IPS-NIHi7 (cell line): Measurements from ENCODE around the gene FOXN3.

Experiments
- DNase-seq: peaks from one replicate; pipeline ENCODE4 v3.0.0; 2012; ENCODE audit warnings: mixed read lengths; ENCODE audit errors: extremely low spot score

FOXN3 gene

GRCh38 chr14:89430391-89431236 is 13.6 kb upstream of the FOXN3 start:
- no peak for DNase-seq

DNA sequence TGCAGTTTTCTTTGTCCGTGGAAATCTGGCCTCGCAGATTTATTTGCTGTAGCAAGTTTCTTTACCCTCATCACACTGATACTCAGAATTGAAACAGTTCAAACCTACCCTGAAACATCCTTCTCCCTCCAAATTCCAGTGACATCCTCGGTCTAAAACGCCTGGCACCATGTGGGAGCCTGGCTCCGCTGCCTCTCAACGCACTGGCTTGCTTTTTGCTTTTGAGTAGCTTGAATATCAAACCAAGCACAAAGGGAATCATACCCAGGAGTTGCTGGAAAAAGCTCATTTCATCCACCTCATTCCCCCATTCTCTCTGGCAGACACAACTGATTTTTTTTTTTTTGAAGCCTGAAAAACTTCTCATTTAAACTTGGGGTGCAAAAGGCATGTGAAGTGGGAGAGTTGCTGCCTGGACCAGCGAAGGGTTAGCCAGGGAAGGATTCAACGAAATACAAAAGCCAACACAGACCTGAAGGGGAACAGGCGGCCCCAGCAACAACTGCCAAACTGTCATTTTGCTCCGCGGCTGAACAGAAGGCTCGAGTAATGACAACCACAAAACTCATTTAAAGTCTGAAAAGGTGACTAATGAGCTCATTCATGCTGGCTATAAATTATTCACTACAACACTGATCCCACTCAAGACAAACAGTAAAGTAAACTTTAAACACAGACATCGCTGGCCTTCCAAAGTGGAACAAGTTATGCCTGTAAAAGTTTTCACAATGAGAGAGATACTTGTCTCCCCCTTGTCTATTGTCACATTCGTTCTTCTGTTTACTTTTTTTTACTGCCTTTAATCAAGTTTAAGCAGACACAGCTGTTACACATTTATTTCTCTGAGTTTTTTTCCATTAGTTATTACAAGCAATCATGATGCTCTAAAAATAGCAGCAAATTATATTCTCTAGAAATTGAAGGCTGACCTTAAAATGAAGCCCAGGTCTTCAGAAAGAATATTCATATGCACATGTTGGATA is 12.5 kb upstream of the FOXN3 start:
- no peak for DNase-seq

- no peak for DNase-seq
Observed at GRCh38 chr14:89428546-89429198, 11.6 kb upstream of the FOXN3 start.

- no peak for DNase-seq
Observed at GRCh38 chr14:89428173-89428523, 11.1 kb upstream of the FOXN3 start.

GRCh38 chr14:89427426-89428172 is 10.6 kb upstream of the FOXN3 start:
- DNase-seq = no peak

GRCh38 chr14:89425931-89426330 is 8.9 kb upstream of the FOXN3 start:
- DNase-seq = no peak

DNA sequence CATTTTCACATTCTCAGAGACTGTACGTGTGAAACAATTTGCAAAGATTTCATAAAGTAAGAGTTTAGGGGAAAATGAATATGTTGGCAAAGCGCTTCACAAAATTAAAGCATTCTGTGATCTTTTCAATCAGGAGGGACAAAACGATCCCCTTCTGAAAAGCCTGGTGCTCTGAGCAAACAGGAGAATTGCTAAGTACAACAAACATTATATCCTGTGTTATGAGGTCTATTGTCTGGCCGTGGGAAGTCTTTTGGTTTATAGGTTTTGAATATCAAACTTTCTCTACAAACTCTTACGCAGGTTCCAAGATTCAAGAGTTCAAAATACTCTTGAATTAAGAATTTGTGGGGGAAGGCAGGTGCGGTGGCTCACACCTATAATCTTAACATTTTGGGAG is 7.2 kb upstream of the FOXN3 start:
- no peak for DNase-seq

- no peak for DNase-seq
Observed at GRCh38 chr14:89422952-89423345, 5.9 kb upstream of the FOXN3 start.

DNA sequence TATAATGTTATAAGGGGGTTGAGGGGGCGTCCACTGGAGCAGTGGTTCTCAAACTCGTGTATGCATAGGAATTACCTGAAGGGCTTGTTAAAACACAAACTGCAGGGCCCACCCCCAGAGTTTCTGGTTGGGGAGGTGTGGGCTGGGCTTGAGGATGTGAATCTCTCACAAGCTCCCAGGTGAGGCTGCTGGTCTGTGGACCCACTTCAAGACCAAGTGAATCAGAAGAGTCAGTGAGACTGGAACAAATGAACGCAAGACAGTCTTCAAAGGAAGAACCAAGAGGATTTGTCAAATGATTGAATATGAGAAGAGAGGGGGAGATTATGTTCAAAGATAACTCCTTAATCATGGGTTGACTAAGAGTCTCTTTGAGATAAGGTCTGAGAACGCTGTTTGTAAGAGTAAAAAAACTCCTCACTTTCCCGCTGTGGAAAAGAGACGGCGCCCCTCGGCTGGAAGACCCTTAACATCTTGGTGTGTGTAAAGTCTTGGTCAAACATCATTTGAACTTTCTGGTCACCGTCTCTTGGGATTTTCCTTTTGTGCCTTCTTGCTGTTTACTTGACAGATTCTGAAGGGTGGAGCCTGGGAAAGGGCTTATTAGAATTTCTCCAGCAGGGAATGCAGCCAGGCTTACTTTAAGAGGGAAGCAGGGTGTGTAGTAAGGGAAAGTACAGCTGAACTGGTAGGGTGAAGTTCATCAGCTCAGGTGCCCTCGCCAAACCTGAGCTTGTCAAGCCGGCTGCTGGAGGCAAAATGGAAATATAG is 5.3 kb upstream of the FOXN3 start:
- no peak for DNase-seq

- no peak for DNase-seq
Observed at GRCh38 chr14:89420502-89420901, 3.5 kb upstream of the FOXN3 start.

DNA sequence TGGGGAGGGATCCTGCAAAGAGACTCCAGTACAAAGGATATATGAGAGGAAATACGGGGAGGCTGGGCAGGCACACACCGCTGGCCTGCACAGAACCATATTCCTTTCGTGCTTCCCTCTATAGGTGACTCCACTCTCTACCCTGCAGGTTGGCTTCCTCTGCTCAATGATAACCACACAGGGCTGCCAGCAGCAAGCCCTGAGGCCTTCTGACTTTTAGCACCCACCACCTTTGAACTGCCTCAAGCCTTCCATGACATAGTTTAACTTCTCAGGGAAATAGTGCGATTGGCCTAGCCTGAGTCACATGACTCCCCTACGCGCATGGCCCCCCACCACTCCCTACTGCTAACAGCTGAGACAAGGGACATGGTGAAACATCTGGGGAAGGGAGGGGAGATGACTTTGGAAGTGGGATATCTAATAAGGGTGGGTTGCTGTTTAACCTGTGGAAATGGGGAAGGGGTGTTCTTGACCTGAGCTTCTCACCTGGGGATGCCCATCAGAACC is 3.0 kb upstream of the FOXN3 start:
- no peak for DNase-seq

DNA sequence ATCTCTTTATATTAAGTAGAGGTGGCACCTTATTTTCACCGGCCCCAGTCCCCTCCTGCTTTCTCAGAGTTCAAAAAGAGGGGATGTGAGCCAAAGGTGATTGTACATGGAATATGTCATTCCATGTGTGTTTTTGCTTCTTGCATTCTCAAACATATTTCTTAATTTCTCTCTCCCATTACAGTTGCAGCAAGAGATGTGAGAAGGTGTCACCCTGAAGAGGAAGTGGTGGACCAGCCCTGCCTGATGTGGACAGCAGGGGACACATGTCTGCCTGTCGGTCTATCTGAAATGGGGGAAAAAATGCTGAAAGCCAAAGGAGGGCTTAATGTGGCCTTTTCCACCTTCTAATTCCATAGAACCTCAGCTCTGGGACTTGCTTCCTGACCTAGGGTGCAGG is 1.9 kb upstream of the FOXN3 start:
- no peak for DNase-seq

DNA sequence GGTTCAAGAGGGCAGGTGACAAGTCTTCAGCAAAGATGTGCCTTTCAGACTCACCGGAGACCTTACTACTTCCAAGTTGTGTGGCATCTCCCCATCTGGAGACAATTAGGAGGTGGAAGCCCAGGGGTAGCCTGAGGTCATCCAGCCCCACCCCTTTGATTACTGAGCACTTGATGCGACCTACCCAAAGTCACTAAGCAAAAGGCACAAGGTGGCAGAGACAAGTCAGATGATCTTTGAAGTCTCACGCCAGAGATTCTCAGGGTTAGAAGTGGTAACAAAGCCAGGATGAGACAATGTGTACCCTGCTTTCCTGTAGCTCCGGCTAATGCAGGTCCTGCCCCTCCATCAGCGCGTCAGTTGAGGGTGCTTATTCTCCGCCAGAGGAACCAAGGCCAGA is 1.4 kb upstream of the FOXN3 start:
- no peak for DNase-seq

GRCh38 chr14:89417465-89418225 is 612 bp upstream of the FOXN3 start:
- no peak for DNase-seq

DNA sequence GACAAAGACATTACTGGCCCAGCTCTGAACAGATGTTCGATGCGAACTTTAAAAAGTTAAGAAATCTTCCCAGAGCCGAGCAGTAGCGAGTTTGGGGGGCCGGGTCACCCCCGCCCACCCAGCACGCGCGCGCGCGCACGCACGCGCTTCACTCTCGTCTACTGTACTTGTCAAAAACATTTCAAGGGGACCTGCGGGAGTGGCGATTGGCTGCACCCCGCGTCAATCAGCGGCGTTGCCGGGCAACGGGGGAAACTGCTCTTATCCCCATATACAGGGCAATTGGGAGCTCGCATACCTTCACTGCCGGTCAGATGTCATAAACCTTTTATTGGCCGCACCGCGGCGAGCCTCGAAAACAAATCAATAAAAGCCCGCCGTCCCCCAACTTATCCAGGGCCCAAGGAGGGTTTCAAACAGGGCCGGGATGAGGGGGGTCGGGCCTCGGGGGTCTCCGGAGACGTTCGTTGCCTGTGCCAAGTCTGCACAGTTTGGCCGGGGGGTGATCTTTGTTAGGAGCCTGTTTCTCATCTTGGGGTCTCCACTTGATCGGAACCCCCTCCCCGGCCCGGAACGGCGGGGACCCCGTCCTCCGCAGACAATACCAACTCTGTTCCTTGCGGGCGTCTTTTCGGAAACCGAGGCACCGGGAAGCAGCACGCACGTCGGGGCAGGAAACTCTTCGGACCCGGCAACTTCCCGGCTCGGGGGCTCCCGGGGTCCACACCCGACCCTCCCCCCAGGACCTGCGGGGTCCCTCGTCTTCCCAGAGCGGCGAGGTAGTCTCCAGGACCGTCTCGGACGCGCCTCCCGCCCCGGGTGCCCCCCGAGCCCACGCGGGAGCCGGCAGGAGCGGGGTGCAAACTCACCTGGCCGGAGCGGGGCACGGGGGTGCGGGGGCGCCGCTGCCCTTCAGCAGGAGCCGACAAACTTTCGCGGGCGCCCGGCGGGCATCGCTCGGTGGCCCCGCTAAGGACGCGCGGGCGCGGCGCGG is 734 bp downstream of the FOXN3 start:
- DNase-seq = peak; percentile 93

- no peak for DNase-seq
Observed at GRCh38 chr14:89415159-89415558, 1.9 kb downstream of the FOXN3 start.

GRCh38 chr14:89411976-89412375 is 5.1 kb downstream of the FOXN3 start:
- DNase-seq = no peak

DNA sequence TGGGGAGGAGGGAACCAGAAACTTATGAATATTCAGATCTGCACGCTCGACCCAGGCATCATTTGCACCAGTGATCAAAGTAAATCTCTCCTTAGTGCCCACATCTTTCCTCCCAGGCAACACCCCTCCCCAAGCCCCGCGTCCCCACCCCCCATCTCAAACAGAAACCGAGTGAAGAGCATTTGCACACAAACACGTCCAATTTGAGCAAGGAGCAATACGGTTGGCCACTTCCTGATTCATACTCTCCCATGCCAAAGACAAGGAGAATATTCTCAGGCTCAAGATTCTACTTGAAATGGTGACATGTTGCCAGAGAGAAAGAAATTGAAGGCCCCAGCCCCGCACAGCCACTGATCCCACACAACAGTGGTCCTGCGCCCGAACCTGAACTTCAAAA is 7.1 kb downstream of the FOXN3 start:
- no peak for DNase-seq
